Suppressor macrophage treated with lipopolysaccharide for 1 hour (primary cell): Measurements from ENCODE around the gene C6orf47.

Source experiments
- DNase-seq, 3 donors: peaks; one replicate each; pipeline ENCODE4 v3.0.0-alpha.2; 2020 to 2022

The C6orf47 gene

DNA sequence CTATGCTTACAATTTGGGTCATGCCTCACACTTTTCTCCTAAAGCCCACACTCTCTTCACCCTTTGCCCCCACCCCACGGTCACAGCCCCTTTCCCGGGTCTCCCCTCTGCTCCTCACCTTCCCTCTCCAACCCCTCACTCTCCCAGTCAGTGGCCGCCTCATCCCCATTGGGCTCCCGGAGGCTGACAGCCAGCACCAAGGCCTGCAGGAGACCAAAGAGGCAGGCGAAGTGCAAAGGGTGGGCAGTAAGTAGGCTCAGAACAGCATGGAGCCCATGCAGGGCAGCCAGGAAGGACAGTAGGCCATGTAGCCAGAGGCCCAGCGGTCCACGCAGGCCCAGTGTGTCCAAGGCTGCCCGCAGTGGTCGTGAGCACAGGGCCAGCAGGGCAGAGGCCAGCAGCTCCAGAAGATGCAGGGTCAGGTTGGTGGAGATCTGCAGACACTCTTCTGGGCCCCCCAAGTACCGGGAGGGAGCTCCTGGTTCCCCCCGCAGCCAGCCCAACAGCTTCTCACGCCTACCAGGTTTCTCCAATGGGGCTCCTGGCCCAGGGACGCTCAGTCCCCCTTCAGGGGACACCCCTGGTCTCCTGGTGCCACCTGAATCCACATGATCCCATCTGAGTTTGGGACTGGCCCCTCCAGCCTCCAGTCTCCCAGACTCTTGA is 1.5 kb downstream of the C6orf47 start:
- no peak for DNase-seq

DNA sequence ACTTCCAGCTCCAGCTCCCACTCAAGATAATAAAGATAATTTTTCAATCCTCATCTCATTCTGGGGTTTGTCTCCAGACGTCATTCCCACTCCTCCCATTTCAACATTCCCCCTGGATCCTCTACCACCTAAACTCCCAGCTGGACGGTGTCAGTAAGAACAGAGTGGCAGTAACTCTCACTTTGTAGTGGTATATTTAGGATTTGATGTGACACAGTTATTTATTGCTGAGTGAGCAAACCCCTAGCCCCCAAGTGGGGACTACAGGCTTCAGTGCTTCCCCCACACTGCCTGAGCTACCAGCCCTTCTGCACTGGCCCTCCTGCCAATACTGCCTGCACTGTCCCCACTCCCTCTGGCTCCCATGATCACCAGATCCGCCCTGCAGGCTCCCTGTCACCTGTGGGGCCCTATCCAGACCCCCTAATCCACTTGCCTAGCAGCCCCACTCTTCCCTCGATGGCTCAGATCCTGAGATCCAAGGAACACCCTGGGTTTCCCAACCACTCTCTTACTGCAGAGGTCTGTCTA is 2.4 kb downstream of the C6orf47 start:
- no peak for DNase-seq

DNA sequence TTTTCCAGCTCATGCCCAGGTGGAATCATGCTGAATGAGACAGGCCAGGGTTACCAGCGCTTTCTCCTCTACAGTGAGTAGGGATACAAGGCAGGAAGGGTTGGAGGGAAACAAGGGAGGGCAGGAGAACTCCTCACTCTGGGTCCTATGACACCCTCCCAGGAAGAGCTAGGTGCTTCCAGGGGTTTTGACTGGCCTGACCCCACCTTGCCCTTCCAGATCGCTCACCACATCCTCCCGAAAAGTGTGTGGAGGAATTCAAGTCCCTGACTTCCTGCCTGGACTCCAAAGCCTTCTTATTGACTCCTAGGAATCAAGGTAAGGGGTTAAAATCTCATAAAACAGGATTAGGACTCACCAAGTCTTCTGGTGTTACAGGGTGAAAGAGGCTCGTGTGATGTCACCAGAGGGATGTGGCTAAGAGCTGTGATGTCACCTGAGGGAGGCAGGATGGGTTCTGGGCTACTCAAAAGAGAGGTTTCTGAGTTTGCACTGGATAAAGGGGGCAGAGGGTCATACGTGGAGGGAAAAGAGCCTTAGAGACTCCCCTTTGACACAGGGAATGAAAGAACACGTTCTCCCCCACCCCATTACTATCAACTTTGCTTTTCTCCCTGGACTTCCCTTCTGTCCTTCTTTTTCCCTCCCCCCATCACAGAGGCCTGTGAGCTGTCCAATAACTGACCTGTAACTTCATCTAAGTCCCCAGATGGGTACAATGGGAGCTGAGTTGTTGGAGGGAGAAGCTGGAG is 3.0 kb downstream of the C6orf47 start:
- peak in 2 of 3 donors; percentile 28 to 31 for DNase-seq

DNA sequence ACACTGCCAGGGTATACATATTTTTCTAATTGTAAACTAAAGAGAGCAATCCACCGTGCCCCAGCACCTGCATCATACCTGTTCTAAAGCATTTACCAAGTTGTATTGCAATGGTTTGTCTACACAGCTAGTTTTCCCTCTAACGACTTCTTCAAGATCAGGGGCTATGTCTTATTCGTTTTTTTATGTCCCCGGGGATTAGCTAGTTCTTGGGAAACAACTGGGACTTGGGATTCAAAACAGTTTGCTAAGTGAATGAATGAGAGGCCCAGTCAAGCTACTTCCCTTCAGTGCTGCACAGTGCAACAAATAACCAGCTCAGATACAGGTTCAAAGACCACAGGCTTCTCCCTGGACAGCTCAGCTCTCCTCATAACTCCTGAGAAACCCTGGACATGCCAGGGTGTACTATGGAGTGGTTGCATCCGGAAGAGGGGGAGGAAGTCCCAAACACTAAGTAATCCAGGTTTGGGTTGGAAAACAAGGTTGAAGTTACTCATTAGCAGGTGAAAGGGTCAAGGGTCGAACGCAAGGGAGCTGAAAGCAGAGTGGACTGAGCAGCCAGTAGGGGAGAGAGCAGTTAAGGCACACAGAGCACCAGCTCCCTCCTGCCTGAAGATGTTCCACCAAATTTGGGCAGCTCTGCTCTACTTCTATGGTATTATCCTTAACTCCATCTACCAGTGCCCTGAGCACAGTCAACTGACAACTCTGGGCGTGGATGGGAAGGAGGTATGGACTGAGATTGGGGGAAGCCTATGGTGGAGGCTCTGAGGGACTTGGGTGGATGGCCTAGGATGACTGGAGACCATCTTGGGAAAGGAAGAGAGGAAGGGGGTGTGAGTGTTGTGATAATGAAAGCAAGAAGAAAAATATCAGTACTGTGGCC is 5.0 kb downstream of the C6orf47 start, which contains the start of gene APOM:
Gene APOM, plus strand, starts transcription at position 546 of the 889 bp plus-strand sequence. Its CDS starts 73 bp downstream, at position 619.
- no peak for DNase-seq

DNA sequence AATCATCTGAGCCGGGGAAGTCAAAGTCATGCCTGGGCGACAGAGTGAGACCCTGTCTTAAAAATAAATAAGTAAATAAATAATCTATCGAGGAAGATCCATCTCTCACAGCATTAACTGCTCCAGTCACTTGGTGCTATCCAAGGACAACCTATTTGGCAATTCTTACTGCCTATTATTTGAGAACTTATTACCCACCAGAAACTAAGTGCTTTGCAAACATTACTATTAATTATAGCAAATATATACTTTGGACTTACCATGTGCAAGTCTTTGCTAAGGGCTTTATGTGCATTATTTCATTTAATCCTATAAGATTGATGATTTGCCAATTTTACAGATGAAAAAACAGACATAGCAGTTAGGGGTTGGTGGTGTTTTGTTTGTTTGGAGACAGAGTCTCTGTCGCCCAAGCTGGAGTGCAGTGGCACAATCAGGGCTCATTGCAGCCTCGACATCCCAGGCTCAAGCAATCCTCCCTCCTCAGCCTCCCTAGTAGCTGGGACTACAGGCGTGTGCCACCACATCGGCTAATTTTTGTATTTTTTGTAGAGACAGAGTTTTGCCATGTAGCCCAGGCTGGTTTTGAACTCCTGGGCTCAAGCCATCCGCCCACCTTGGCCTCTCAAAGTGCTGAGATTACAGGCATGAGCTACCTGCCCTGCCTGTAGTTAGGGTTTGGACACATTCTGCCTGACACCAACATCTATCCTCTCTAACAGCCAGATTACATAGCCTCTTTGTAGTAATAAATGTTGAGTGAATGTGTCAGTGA is 5.8 kb downstream of the C6orf47 start:
- no peak for DNase-seq

DNA sequence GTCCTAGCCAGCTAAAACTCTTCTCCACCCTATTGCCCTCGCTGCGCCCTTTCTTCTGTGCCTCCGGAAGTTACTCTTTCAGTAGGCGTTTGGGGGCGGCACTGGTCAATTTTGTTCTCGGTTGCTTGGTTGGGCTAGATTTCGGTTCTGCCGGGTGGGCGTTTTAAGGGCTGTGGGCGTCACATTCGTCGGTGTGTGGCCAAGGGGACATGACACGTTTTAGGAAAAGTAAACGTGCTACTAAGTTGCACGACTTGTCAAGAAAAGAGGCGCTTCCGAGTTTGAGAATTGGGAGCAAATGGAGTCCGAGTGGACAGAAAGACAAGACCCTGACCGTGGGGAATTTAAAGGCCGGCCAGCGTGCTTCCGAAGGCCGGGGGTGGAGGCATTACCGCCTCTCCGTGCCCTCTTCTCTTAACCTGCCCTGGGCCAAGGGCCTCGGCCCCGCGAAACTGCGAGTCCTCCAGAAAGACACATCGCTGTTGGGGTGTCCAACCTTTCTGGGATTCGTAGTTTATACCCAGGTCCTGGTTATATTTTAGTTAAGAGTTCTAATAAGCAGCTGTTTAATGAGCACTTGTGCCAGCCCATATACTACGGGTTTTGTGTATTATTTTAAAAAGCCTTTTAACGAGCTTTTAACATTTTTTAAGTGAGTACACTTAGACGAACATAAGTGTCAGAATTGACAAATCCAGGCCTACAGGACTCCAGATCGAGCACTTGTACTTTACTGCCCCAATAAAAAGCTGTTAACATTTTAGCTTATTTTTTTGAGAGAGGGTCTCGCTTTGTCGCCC is 7.5 kb downstream of the C6orf47 start:
- DNase-seq: peak; percentile 93 to 95 (median 94)

DNA sequence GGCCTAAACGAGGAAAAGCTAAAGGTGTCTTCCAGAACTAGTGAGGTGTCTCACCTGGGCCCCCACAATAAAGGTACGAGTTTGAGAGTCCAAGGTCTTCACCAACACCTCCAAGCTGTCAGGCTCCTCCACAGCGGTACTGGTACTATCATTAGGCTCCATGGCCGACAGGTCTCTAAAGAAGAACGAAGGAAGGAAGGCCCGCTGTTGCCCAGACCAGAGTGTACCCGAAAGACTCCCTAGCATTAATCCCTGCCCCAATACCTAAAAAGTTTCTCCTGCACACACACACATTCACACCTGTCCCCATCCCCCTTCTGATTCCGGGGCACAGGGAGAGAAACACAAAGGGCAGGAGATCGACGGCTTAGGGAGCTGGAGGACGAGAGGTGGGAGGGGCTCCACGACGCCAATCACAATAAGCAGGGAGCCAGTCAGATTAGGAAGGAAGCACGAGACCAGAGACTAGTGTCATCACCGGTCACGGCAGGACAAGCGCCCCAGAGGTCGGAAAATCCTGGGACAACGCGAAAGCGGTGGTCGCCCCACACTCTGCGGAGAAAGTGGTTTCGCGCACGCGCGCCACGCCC is 8.9 kb downstream of the C6orf47 start:
- peak; percentile 92 to 94 (median 92) for DNase-seq

DNA sequence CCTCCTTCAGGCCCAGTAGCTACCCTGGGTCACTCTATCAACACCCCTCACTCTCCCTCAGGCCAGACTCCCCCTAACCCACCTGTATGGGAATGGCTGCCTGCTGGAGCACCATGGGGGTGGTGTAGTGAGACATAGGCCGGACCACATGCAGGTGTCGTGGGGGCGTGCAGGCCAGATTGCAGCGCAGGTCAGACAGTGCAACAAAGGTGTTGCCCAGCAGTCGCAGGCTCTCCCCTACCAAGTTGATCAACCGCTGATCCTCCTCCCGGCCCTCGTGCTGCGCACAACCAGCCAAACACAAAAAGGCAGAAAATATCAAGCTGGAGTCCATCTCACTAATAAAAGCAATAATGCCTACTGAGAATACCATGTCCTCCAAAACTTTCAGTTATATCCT is 15.3 kb downstream of the C6orf47 start:
- DNase-seq: no peak

DNA sequence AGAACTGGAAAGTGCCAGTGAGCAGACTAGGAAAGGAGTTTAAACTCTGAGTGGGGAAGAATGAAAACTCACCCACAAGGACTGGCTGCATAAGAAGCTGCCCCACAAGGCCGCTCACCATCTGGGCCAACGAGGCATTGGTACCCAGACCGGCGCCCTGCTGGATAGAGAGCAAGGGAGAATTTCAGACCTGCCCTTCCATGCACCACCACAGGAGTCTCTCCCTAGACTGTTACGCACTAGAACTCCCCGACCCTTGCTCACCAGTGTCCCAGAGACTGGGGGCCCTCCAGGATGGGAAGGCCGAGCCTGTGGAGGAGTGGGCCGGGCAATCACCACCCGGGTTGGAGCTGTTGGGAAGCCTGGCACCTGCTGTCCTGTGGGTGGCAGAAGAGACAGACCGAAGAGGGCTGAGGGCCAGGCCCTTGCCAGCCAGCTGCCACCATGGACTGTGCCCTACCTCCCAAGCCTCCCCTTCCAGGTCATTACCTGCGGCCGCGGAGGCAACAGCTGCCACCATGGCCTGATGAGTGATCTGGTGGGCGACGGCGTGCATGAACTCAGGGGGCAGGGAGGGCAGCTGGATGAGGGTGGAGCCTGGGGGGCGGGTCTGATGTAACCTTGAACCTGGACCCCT is 16.6 kb downstream of the C6orf47 start:
- DNase-seq: no peak

DNA sequence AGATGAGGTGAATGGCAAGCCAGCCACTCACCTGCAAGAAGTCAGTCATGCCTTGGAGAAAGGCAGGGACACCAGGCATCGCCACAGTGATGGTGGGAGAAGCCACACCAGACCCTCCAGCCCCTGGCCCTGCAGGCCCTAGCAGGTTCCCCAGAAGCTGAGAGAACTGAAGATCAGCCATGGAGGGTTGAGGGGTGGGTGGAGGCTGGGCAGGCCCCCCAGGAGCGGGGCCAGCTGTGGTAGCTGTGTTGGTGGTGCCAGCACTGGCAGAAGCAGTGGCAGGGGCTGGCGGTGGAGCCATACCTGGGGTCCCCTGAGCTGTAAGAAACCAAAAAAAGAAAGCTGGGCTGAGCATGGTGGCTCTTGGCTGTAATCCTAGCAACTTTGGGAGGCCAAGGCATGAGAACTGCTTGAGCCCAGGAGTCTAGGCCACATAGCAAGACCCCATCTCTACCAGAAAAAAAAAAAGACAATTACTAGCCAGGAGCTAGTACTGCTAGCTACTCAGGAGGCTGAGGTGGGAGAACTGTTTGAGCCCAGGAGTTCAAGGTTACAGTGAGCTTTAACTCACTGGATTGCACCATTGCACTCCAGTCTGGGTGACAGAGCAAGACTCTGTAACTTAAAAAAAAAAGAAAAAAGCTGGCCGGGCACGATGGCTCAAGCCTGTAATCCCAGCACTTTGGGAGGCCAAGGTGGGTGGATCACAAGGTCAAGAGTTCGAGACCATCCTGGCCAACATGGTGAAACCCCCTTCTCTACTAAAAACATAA is 17.6 kb downstream of the C6orf47 start:
- DNase-seq: no peak

DNA sequence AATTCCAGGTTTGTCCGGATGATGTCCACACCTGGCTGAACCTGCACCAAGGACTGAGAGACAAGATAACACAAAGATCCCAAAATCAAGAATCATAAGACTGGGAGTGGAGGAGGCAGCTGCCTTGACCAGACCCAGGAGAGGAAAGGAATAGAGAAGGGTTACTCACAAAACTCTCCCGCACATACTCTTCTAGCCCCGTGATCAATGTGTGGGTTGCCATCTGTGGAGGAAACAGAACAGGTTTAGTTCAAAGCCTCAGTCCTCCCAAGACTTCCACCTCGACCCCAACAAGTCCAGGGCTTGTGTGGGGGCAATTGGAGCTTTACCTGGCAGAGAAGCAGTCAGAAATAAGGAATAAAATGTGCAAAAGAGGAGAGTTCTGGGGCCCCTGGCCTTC is 19.2 kb downstream of the C6orf47 start:
- no peak for DNase-seq

DNA sequence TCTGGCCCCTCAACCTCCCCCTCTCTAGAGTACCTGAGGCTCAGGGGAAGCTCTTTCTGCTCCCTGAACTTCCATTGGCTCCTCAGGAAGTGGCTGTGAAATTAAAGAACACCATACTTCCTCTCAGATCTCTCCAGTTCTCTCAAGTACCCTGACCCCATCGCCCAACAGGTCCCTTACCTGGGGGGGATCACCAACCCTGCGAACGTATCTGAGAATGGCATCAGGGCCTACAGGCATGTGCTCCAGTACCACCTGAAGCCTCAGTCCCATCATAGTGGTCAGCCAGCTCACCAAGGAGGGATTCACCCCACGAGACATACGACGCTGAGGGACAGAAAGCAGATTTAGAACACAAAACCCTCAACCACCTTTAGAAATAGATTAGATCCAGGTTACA is 20.0 kb downstream of the C6orf47 start:
- DNase-seq: no peak

DNA sequence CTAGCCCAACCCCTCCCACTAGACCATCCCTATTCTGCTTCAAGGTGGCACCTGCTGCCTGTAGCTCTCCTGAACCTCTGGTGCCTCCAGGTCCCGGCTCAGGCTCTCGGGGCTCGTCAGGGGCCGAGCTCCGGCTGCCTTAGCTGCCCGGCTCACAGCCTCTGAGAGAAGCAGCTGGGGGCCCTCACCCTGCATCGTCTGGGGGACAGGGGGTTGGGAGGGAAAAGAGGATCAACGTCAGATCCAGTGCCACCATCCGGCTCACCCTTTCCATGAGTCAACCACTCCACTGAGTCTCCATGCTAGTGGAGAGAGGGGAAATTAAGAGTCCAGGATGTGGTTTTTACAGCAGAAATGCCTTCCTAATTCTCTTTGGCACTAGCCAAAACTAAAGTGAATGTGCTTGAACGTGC is 21.1 kb downstream of the C6orf47 start:
- DNase-seq: peak in 2 of 3 donors; percentile 24 to 47

DNA sequence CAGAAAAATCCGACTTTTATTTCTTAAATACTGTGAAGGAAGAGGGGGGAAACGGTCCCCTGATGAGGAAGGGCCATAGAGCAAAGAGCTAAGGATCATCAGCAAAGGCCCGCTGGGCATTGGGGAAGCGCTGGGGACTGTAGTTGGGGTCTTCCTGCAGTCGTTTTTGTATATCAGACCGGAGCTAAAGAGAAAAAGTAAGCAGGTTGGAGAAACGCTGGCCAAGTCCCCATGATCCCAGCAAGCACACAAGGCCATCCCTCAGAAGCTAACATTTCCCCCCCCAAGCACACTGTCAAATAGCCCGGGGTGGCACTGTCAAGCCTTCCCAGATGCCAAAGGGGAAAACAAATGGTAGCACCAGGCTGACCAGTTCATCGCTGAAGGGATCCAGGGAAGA is 21.5 kb downstream of the C6orf47 start:
- no peak for DNase-seq

DNA sequence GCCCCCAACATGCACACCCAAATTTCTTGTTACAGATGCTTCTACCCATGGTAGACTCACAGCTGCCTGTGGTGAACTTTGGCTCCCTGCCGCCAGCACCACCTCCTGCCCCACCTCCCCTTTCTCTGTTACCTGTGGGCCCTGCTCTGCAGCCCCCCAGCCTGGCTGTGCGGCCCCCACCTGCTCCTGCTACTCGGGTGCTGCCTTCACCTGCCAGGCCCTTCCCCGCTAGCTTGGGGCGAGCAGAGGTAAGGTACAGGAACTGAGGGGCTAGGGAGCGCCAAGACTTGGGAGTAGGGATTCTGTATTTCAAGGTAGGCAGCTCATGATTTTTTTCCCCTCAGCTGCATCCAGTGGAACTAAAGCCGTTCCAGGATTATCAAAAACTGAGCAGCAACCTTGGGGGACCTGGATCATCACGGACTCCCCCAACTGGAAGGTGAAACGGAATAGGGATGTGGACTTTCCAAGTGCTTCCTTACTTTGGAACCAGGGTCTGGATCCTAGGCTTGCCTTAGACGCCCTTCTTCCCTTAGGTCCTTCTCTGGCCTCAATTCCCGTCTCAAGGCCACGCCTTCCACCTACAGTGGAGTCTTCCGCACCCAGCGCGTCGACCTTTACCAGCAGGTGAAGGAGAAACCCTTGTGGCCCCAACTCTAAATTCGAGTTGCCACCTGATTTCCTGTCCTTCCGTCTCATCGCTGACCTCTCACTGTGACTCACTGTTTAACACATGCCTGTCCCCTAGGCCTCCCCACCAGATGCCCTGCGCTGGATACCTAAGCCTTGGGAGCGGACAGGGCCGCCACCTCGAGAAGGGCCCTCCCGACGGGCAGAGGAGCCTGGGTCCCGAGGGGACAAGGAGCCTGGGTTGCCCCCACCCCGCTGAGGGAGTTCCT is 23.6 kb downstream of the C6orf47 start:
- no peak for DNase-seq

DNA sequence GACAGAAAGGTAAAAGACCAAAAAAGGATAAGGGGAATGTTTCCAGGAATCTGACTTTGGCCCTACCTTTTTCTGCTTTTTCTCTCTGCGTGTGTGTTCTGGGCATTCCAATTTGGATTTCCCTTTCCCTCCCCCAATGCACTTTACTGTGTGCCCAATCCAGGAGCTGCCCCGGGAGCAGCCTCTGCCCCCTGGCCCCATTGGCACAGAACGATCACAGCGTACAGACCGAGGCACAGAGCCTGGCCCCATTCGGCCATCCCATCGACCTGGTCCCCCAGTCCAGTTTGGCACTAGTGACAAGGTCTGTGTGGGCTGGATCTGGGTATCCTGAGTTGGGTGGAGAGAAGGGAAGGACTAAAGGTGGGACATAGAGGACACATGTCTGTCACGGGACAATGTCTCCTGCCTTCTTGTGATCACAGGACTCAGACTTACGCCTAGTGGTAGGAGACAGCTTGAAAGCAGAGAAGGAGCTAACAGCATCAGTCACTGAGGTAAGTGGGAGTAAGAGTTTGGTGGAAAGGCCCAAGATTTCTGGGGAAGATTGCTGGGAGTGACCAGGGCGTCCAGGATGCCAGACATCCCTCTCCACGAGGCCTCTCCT is 25.5 kb downstream of the C6orf47 start:
- no peak for DNase-seq

DNA sequence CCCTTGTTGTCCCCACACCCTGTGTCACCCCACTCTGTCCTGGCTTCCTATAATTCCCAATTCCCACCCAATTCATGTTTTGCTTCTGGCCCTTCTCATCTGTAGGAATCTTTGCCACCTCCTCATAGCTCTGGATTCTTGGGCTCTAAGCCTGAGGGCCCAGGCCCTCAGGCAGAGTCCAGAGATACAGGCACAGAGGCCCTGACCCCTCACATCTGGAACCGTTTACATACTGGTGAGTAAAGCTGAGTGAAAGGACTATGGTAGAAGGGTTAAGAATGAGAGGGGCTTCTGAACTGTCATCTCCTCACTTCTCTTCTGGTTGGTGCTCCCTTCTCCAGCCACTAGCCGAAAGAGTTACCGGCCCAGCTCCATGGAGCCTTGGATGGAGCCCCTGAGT is 26.4 kb downstream of the C6orf47 start:
- no peak for DNase-seq

DNA sequence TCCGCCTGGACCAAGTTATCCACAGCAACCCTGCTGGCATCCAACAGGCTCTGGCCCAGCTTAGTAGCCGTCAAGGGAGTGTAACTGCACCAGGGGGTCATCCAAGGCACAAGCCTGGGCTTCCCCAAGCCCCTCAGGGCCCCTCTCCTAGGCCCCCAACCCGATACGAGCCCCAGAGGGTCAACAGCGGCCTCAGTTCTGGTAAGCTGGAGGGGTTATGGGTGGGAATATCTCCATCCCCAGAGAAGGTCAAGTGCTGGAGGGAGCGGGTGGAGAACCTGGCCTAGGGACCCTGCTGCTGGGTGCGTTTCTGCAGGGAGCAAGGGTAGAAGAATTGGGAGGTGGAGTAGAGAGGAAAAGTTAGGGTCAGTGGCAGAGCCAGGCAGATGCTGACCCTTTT is 27.1 kb downstream of the C6orf47 start:
- DNase-seq: no peak
